H1 (cell line): Measurements from ENCODE around the gene CASQ1. TPM values are rescaled to one million over a fixed set of nuclear protein-coding genes. Genes with fewer than 3 reads are reported as not detected.

Source experiments
- CTCF ChIA-PET: fragments of 300-600 bp; sonication (Branson Sonifier 250); formaldehyde crosslinking; loops from one replicate; lab custom pipeline; 2021; ENCODE audit not compliant: partially characterized antibody; lab: Charles Lee
- POLR2A ChIA-PET: fragments of 300-600 bp; sonication (Branson Sonifier 250); formaldehyde crosslinking; loops from one replicate; lab custom pipeline; 2021; ENCODE audit warnings: inconsistent platforms; ENCODE audit not compliant: partially characterized antibody; lab: Charles Lee
- DNase-seq, 2 experiments: peaks; one replicate each; pipeline versions ENCODE4 v3.0.0 to v3.0.0-alpha.2; 2010 to 2022; ENCODE audit warnings: low spot score in 2 of 2, low read depth in 1 of 2, mixed read lengths in 1 of 2
- FAIRE-seq: peaks from 2 replicates; lab custom pipeline; 2011; peaks lifted over from hg19 to GRCh38; lab: Jason Lieb, UNC
- H2AFZ ChIP-seq: 2 replicates; pipeline ENCODE4 v1.8.1; 2012; ENCODE audit warnings: low read length, inconsistent platforms
- H2AK5ac ChIP-seq: 2 replicates; pipeline ENCODE4 v1.6.1; 2013; ENCODE audit warnings: low read depth, low read length
- H2BK120ac ChIP-seq: replicated peaks from 2 replicates; pipeline ENCODE3; 2013; ENCODE audit warnings: low read depth, low read length, inconsistent platforms
- H2BK12ac ChIP-seq: 2 replicates; pipeline ENCODE4 v1.6.1; 2013; ENCODE audit warnings: low read depth, low read length
- H2BK15ac ChIP-seq: 2 replicates; pipeline ENCODE4 v1.6.1; 2013; ENCODE audit warnings: low read length
- H2BK20ac ChIP-seq: 2 replicates; pipeline ENCODE4 v1.6.1; 2013; ENCODE audit warnings: low read length
- H2BK5ac ChIP-seq: 2 replicates; pipeline ENCODE4 v1.6.1; 2013; ENCODE audit warnings: low read depth, low read length
- H3K14ac ChIP-seq: 2 replicates; pipeline ENCODE4 v1.6.1; 2013; ENCODE audit warnings: inconsistent platforms; ENCODE audit not compliant: insufficient read length
- H3K18ac ChIP-seq: 2 replicates; pipeline ENCODE4 v1.6.1; 2013; ENCODE audit warnings: low read length; ENCODE audit errors: extremely low read depth
- H3K23ac ChIP-seq: 2 replicates; pipeline ENCODE4 v1.6.1; 2013; ENCODE audit warnings: inconsistent platforms; ENCODE audit not compliant: insufficient read length
- H3K23me2 ChIP-seq: 2 replicates; pipeline ENCODE4 v1.6.1; 2013; ENCODE audit warnings: low read depth, low read length
- H3K27ac ChIP-seq: 2 replicates; pipeline ENCODE4 v1.6.1; 2011; ENCODE audit warnings: low read depth, low read length, inconsistent platforms
- H3K27me3 ChIP-seq, 4 experiments: replicated peaks in 1 of 4; 1 replicate in 1 of 4; 2 replicates in 3 of 4; pipeline versions ENCODE4 v1.6.1 to v1.8.1; 2011 to 2013; ENCODE audit warnings: low read length in 3 of 4, mild to moderate bottlenecking in 3 of 4, inconsistent platforms in 2 of 4, mixed read lengths in 2 of 4, moderate library complexity in 1 of 4; ENCODE audit not compliant: control insufficient read depth in 3 of 4, insufficient read depth in 3 of 4; ENCODE audit errors: extremely low read depth in 1 of 4
- H3K36me3 ChIP-seq, 4 experiments: 2 replicates each; pipeline versions ENCODE4 v1.6.1 to v1.8.1; 2011 to 2013; ENCODE audit warnings: mild to moderate bottlenecking in 4 of 4, low read length in 3 of 4, moderate library complexity in 2 of 4, control low read depth in 1 of 4, inconsistent platforms in 1 of 4; ENCODE audit not compliant: insufficient read depth in 4 of 4, control insufficient read depth in 2 of 4
- H3K4ac ChIP-seq: replicated peaks from 2 replicates; pipeline ENCODE3; 2013; ENCODE audit warnings: low read length, low read depth, mixed read lengths, inconsistent platforms; ENCODE audit not compliant: insufficient read length
- H3K4me1 ChIP-seq, 4 experiments: replicated peaks in 1 of 4; 1 replicate in 1 of 4; 2 replicates in 3 of 4; pipeline versions ENCODE4 v1.6.1 to v1.8.1; 2011 to 2013; ENCODE audit warnings: low read length in 3 of 4, inconsistent platforms in 2 of 4, mixed read lengths in 1 of 4; ENCODE audit not compliant: insufficient read depth in 4 of 4, control insufficient read depth in 3 of 4
- H3K4me2 ChIP-seq, 2 experiments: 2 replicates each; pipeline versions ENCODE4 v1.6.1 to v1.8.1; 2011 to 2013; ENCODE audit warnings: low read depth in 2 of 2, low read length in 2 of 2, control low read depth in 1 of 2, inconsistent platforms in 1 of 2, mild to moderate bottlenecking in 1 of 2; ENCODE audit not compliant: insufficient read depth in 1 of 2
- H3K4me3 ChIP-seq, 4 experiments: fragments of 200-600, 300-600 bp in 1 of 4; sonication (generic), shearing (Covaris generic), sonication (Bioruptor Twin) in 1 of 4; 2 replicates each; pipeline versions ENCODE4 v1.5.1 to v1.8.1; 2011 to 2016; ENCODE audit warnings: low read length in 4 of 4, low read depth in 3 of 4, control low read depth in 2 of 4, inconsistent platforms in 2 of 4, mild to moderate bottlenecking in 2 of 4, mixed read lengths in 1 of 4, moderate library complexity in 1 of 4; ENCODE audit not compliant: insufficient read depth in 2 of 4; ENCODE audit errors: extremely low read depth in 1 of 4
- H3K56ac ChIP-seq: replicated peaks from 2 replicates; pipeline ENCODE3; 2013; ENCODE audit warnings: low read depth, mild to moderate bottlenecking, mixed read lengths, low read length, inconsistent platforms; ENCODE audit not compliant: insufficient read length
- H3K79me1 ChIP-seq: 2 replicates; pipeline ENCODE4 v1.6.1; 2013; ENCODE audit warnings: low read depth, low read length, control low read depth
- H3K79me2 ChIP-seq, 2 experiments: 2 replicates each; pipeline versions ENCODE4 v1.6.1 to v1.8.1; 2012 to 2013; ENCODE audit warnings: low read length in 2 of 2, mild to moderate bottlenecking in 2 of 2, inconsistent platforms in 1 of 2; ENCODE audit not compliant: insufficient read depth in 2 of 2, control insufficient read depth in 1 of 2
- H3K9ac ChIP-seq, 4 experiments: replicated peaks in 1 of 4; 1 replicate in 1 of 4; 2 replicates in 3 of 4; pipeline versions ENCODE4 v1.6.1 to v1.8.1; 2011 to 2013; ENCODE audit warnings: low read depth in 3 of 4, low read length in 3 of 4, control low read depth in 2 of 4, mild to moderate bottlenecking in 2 of 4, moderate library complexity in 2 of 4, inconsistent platforms in 1 of 4; ENCODE audit errors: extremely low read depth in 1 of 4
- H3K9me3 ChIP-seq, 2 experiments: 2 replicates each; pipeline versions ENCODE4 v1.6.1 to v1.8.1; 2012 to 2013; ENCODE audit warnings: mild to moderate bottlenecking in 2 of 2, moderate library complexity in 2 of 2, control low read depth in 1 of 2, inconsistent platforms in 1 of 2, low read depth in 1 of 2, low read length in 1 of 2, mixed read lengths in 1 of 2; ENCODE audit not compliant: insufficient read depth in 2 of 2
- H4K20me1 ChIP-seq, 2 experiments: replicated peaks in 1 of 2; 2 replicates each; pipeline versions ENCODE3 to v1.8.1; 2011 to 2013; ENCODE audit warnings: inconsistent platforms in 2 of 2, low read length in 2 of 2, mild to moderate bottlenecking in 1 of 2; ENCODE audit not compliant: insufficient read depth in 2 of 2, control insufficient read depth in 1 of 2
- H4K5ac ChIP-seq: 2 replicates; pipeline ENCODE4 v1.6.1; 2013; ENCODE audit warnings: low read length, low read depth, mixed read lengths, inconsistent platforms; ENCODE audit not compliant: insufficient read length
- H4K8ac ChIP-seq: 2 replicates; pipeline ENCODE4 v1.8.0; 2013; ENCODE audit warnings: mild to moderate bottlenecking, moderate library complexity, low read length, inconsistent platforms; ENCODE audit not compliant: insufficient read depth; ENCODE audit errors: extremely low read depth
- H4K91ac ChIP-seq: replicated peaks from 2 replicates; pipeline ENCODE3; 2013; ENCODE audit warnings: low read length, mixed read lengths, inconsistent platforms; ENCODE audit not compliant: insufficient read length
- CBX5 ChIP-seq: fragments of 300-800, 300-1000 bp; sonication (generic); IDR thresholded peaks from 2 replicates; pipeline ENCODE4 v1.7.1; 2016; ENCODE audit warnings: antibody characterized with exemption, low read length, low read depth
- CBX8 ChIP-seq: fragments of 300-800, 300-1000 bp; sonication (generic); IDR thresholded peaks from 2 replicates; pipeline ENCODE4 v1.7.1; 2016; ENCODE audit warnings: low read depth, low read length, borderline replicate concordance
- CEBPB ChIP-seq: IDR thresholded peaks from 2 replicates; pipeline ENCODE4 v1.6.1; 2012; ENCODE audit warnings: low read depth, low read length
- CTBP2 ChIP-seq: IDR thresholded peaks from 2 replicates; pipeline ENCODE4 v1.7.0; 2011; ENCODE audit warnings: borderline replicate concordance, mild to moderate bottlenecking, moderate library complexity, mixed read lengths, low read length; ENCODE audit not compliant: insufficient read depth, insufficient read length
- FOSL1 ChIP-seq: IDR thresholded peaks from 2 replicates; pipeline ENCODE4 v1.6.1; 2011; ENCODE audit warnings: mild to moderate bottlenecking, low read depth, low read length, moderate library complexity; ENCODE audit not compliant: insufficient read depth
- JUND ChIP-seq: IDR thresholded peaks from 2 replicates; pipeline ENCODE4 v1.6.1; 2011; ENCODE audit warnings: mild to moderate bottlenecking, improper control_type of control experiment, low read length
- POLR2AphosphoS5 ChIP-seq: IDR thresholded peaks from 2 replicates; pipeline ENCODE4 v1.6.1; 2011; ENCODE audit warnings: low read depth, low read length
- RAD21 ChIP-seq, 2 experiments: IDR thresholded peaks in 1 of 2; conservative IDR thresholded peaks in 1 of 2; 2 replicates each; pipeline ENCODE4 v1.6.1; 2011; ENCODE audit warnings: low read depth in 2 of 2, low read length in 2 of 2, improper control_type of control experiment in 1 of 2, inconsistent platforms in 1 of 2, mild to moderate bottlenecking in 1 of 2, moderate library complexity in 1 of 2
- SIRT6 ChIP-seq: IDR thresholded peaks from one replicate; pipeline ENCODE4 v1.7.1; 2012; ENCODE audit warnings: low read length, inconsistent platforms
- SP1 ChIP-seq: IDR thresholded peaks from 2 replicates; pipeline ENCODE4 v1.6.1; 2011; ENCODE audit warnings: low read depth, low read length
- SP4 ChIP-seq: IDR thresholded peaks from 2 replicates; pipeline ENCODE4 v1.6.1; 2012; ENCODE audit warnings: low read length, inconsistent platforms
- SRF ChIP-seq: IDR thresholded peaks from 2 replicates; pipeline ENCODE4 v1.6.1; 2011; ENCODE audit warnings: mild to moderate bottlenecking, low read depth, low read length, moderate library complexity
- YY1 ChIP-seq: IDR thresholded peaks from 2 replicates; pipeline ENCODE4 v1.6.1; 2011; ENCODE audit warnings: low read depth, mild to moderate bottlenecking, low read length
- WGBS, 2 experiments: shearing (Covaris generic) in 1 of 2; methylation state at CpG; one replicate each; pipeline versions ENCODE4 v1.1.6 to v1.1.7; 2013 to 2015; ENCODE audit warnings: low lambda C conversion rate in 2 of 2, mixed read lengths in 2 of 2, inconsistent platforms in 1 of 2, low coverage in 1 of 2, missing lambda C conversion rate in 1 of 2; ENCODE audit not compliant: insufficient replicate concordance in 2 of 2, insufficient coverage in 1 of 2, insufficient read length in 1 of 2; ENCODE audit errors: extremely low coverage in 1 of 2, missing lambda C conversion rate in 1 of 2; 5-methylcytosine and 5-hydroxymethylcytosine counted together
- polyA plus RNA-seq, 7 experiments: library from polyadenylated mRNA; depleted of rRNA in 3 of 7; stranded (reverse) in 5 of 7; unstranded in 2 of 7; fragments of >200 nt in 5 of 7; fragments of 200-250 nt in 2 of 7; gene quantifications; 1 replicate in 5 of 7; 2 replicates in 1 of 7; 4 replicates in 1 of 7; pipeline versions ENCODE4 v1.2.1 to v1.2.3, GENCODE V29; 2011 to 2013; ENCODE audit warnings: missing spikeins in 2 of 7, mixed read lengths in 2 of 7
- total RNA-seq: library from RNA; stranded (reverse); fragmentation: NEBNext Ultra II Directional; extraction: Animal tissue kit (Norgen Biotek cat#: 25700); gene quantifications from 2 replicates; pipeline ENCODE4 v1.2.1, GENCODE V29; 2021

CASQ1 gene
- total and polyA plus RNA-seq, 2 of the 8 experiments (the other 6 are each of a cell fraction or from before 2014, with no cell fraction given), result 0.80 to 1.3 TPM

DNA sequence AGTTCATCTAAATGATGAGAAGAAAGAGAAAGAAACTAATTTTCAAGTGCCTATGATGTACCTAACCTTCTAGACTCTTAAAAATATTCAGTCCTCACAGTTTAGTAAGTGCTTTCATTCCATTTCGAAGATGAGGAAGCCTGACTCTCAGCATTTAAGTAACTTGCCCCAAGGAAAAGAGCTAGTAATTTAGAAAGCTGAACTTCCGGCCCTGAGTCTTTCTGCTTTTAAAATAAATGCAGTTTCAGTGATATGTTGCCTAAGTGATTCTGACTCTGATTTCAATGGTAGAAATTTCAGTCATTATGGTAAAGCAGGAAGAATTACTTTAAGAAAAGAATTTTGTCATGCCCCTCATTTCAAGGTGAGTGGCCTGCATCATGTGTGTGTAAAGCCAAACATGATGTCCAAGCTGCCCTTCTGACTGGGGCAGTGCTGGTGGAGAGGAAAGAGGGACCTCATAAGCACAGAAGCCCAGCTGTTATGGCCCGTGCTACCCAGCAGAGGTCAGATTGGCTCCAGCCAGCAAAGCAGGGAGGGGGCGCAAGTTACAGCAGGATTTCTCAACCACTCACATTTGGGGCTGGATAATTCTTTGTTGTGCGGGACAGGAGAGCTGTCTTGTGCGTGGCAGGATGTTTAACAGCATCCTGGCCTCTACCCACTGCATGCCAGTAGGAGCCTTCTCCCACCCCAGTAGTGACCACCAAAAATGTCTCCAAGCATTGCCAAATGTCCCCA lies 28.2 kb upstream of the CASQ1 start:
- Histone ChIP-seq H4K8ac (no peak overlapping the region), H3K4me3 (no peak overlapping the region), H3K79me1 (no peaks in the 10 kb centered on the region), H4K91ac (no peak overlapping the region), H4K20me1 (no peaks in the 10 kb centered on the region), H4K5ac (no peak overlapping the region), H3K23ac (no peak overlapping the region), H3K9ac (no peak overlapping the region), H3K18ac (no peak overlapping the region), H2BK20ac (peak overlapping the region; percentile 82; the same call in 1 of the 2 replicates), H3K56ac (no peak overlapping the region), H2BK5ac (no peak overlapping the region), H3K9me3 (no peaks in the 10 kb centered on the region), H2BK120ac (no peak overlapping the region), H3K36me3 (no peaks in the 10 kb centered on the region), H2AK5ac (no peak overlapping the region), H3K4ac (no peak overlapping the region), H3K4me2 (0 out of 4 replicates have a peak overlapping the region, but pooled peaks of 1 of the 2 experiments have one; percentile 9), H3K79me2 (no peaks in the 10 kb centered on the region), H3K27me3 (no peaks in the 10 kb centered on the region; a peak in 2 of 7 replicates), H2BK15ac (no peak overlapping the region), H2AFZ (0 out of 2 replicates have a peak overlapping the region, but pooled peaks have one; percentile 79), H3K14ac (no peak overlapping the region), H3K23me2 (no peaks in the 10 kb centered on the region), H3K27ac (no peak overlapping the region), H3K4me1 (peaks cover 0 to 3% (median 1%) of the 10 kb centered on the region in 4 experiments; a peak in 3 of 7 replicates), H2BK12ac (peak overlapping the region; percentile 52; the same call in 1 of the 2 replicates)
- 40% methylated on average over 6 of the region's 6 CpGs; no CpG with 5 or more reads in 1 of the 2 experiments for WGBS, 2 experiments
- peak; percentile 80 for FAIRE-seq
- CTCF ChIA-PET, result interaction anchor here (0.7 to 18.4 kb wide), 38 partner anchors 11 to 979 kb away, joined by 3 to 257 read pairs (median 7); partner anchors contain the start of genes ATP1A4, CASQ1, DCAF8 and KCNJ9
- POLR2A ChIA-PET, result interaction anchor here (1.2 to 2.4 kb wide), 6 partner anchors 9 to 90 kb away, joined by 3 to 11 read pairs (median 5); no protein-coding TSS in a partner anchor
- peak; percentile 54 to 73 for DNase-seq
- TF ChIP-seq SRF, result no peak
- TF ChIP-seq FOSL1, result no peak
- no peak for TF ChIP-seq JUND
- TF ChIP-seq CBX8, result no peak
- TF ChIP-seq SP1, result no peak
- no peak for TF ChIP-seq CBX5
- TF ChIP-seq SP4, result no peak
- TF ChIP-seq YY1, result 0 out of 2 replicates have a peak, but pooled peaks have one; percentile 12
- no peak for TF ChIP-seq POLR2AphosphoS5
- no peak for TF ChIP-seq CTBP2
- peak; percentile 93 to 96 for TF ChIP-seq RAD21 (IDR thresholded peaks at IDR 0.05 in 1 of 2, conservative IDR thresholded peaks at IDR 0.05 in 1 of 2; ENCODE audit: low read depth in 2 of 2, low read length in 2 of 2)
- peak; percentile 88 for TF ChIP-seq CEBPB
- no peak for TF ChIP-seq SIRT6
